Large intestine (tissue), 3 donors: ENCODE measurements around the gene FBXW4. TPM values are rescaled to one million over a fixed set of nuclear protein-coding genes. Genes with fewer than 3 reads are reported as not detected.

Experiments used
- DNase-seq, 2 donors: peaks; one replicate each; pipeline versions ENCODE4 v3.0.0 to v3.0.0-alpha.2; 2013
- H3K27ac ChIP-seq: one replicate; pipeline ENCODE4 v1.5.1; 2013; ENCODE audit warnings: low read length
- H3K27me3 ChIP-seq: 2 replicates; pipeline ENCODE4 v1.6.1; 2013; ENCODE audit warnings: low read length; ENCODE audit not compliant: control insufficient read depth, insufficient read depth
- H3K36me3 ChIP-seq: 2 replicates; pipeline ENCODE4 v1.6.1; 2013; ENCODE audit warnings: low read length; ENCODE audit not compliant: control insufficient read depth, insufficient read depth
- H3K4me1 ChIP-seq: one replicate; pipeline ENCODE4 v1.6.1; 2013; ENCODE audit warnings: low read length; ENCODE audit not compliant: control insufficient read depth, insufficient read depth
- H3K4me3 ChIP-seq: one replicate; pipeline ENCODE4 v1.5.1; 2013; ENCODE audit warnings: low read length
- H3K9me3 ChIP-seq: one replicate; pipeline ENCODE4 v1.6.1; 2013; ENCODE audit warnings: mild to moderate bottlenecking, low read depth, low read length, moderate library complexity; ENCODE audit not compliant: control insufficient read depth
- WGBS: methylation state at CpG from one replicate; pipeline ENCODE4 v1.1.5; 2013; ENCODE audit warnings: low lambda C conversion rate; ENCODE audit not compliant: insufficient coverage; 5-methylcytosine and 5-hydroxymethylcytosine counted together
- polyA plus RNA-seq: library from polyadenylated mRNA; unstranded; fragments of 120-200 nt; gene quantifications from one replicate; pipeline ENCODE4 v1.2.1, GENCODE V29; 2013

Gene FBXW4
- polyA plus RNA-seq, 1 donor = 45.7 TPM

DNA sequence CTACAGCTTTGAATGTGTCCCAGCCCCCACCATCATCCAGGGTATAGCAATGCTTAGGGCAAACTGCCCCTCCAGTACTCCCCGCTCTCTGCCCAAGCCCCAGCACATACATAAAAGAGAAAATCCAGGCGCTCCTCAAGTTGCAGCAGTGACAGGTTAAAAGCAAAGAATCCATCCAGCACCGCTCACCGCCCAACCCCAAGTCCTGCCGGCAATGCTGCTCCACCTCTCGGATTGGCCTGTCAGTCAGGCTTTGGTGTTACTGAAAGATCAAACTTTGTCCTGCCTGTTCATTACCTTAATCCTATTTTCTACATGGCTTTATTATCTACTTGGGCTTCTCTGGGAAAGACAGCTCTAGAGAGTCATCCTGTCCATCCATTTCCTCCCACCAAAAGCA is 75.0 kb downstream of the FBXW4 start:
- Histone ChIP-seq H3K36me3 (peaks cover 75% of the 10 kb centered on the region), H3K4me1 (no peaks in the 10 kb centered on the region), H3K27ac (no peak overlapping the region), H3K9me3 (no peaks in the 10 kb centered on the region), H3K4me3 (no peak overlapping the region), H3K27me3 (no peaks in the 10 kb centered on the region)
- no peak for DNase-seq
- no CpG with 5 or more reads among the region's 6 CpGs for WGBS

DNA sequence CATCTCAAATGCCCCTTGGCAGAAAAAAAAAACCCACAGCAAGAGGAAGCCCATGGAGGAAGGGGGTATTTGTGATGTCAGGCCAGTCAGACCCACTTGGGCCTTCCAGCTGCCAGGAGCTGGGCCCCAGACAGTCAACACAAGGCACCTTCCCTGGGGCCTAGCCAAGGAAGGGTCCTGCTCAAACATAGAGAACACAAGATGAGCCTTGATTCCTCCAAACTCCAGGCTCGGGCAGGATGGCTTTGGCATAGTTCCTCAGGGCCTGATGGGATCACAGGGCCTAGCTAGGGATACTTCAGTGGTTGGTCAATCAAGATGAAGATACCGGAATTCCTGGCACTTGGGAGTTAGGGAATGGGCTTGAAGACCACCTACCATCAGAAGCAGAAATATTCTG is 76.1 kb downstream of the FBXW4 start:
- no peaks in the 10 kb centered on the region for H3K4me1 ChIP-seq
- WGBS = no CpG with 5 or more reads among the region's 2 CpGs
- no peak overlapping the region for H3K27ac ChIP-seq
- H3K27me3 ChIP-seq = no peaks in the 10 kb centered on the region
- no peak overlapping the region for H3K4me3 ChIP-seq
- H3K36me3 ChIP-seq = peaks cover 68% of the 10 kb centered on the region
- DNase-seq = no peak
- H3K9me3 ChIP-seq = no peaks in the 10 kb centered on the region

DNA sequence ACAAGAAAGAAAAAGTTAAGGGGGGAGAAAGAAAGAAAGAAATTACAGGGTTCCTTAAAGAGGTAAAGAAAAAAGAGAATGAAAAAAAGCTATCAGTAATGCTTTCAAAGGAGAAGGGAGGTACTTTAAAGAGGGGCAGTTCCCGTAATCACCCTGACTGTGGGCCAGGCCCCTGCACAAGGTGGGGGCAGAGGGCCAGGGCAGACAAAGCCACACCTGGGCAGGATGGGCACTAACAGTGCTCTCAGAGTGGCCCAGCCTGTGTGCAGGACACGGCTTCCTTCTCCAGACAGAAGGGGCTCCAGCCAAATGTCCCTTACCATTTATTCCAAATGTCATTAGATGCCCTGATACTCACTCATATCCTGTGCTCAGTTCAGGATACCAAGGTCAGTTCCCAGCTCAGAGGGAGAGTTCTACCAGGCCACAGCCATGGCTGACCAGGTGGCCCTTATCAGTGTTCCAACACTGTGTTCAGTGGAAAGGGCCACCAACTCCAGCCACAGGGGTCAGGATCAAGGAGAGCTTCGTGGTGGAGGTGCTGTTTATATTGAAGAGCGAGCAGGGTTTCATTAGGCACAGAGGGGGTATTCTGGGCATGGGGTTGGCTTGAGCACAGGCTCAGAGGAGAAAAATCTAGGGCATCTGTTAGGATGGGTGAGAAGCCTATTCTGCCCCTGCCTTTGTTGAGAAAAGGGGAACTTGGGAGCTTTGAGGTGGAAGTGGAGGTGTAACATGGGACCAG is 77.0 kb downstream of the FBXW4 start:
- no peaks in the 10 kb centered on the region for H3K4me1 ChIP-seq
- no peak overlapping the region for H3K4me3 ChIP-seq
- no peaks in the 10 kb centered on the region for H3K9me3 ChIP-seq
- 70% methylated on average over 2 of the region's 4 CpGs for WGBS
- no peak overlapping the region for H3K27ac ChIP-seq
- H3K27me3 ChIP-seq = no peaks in the 10 kb centered on the region
- peaks cover 71% of the 10 kb centered on the region for H3K36me3 ChIP-seq
- no peak for DNase-seq

DNA sequence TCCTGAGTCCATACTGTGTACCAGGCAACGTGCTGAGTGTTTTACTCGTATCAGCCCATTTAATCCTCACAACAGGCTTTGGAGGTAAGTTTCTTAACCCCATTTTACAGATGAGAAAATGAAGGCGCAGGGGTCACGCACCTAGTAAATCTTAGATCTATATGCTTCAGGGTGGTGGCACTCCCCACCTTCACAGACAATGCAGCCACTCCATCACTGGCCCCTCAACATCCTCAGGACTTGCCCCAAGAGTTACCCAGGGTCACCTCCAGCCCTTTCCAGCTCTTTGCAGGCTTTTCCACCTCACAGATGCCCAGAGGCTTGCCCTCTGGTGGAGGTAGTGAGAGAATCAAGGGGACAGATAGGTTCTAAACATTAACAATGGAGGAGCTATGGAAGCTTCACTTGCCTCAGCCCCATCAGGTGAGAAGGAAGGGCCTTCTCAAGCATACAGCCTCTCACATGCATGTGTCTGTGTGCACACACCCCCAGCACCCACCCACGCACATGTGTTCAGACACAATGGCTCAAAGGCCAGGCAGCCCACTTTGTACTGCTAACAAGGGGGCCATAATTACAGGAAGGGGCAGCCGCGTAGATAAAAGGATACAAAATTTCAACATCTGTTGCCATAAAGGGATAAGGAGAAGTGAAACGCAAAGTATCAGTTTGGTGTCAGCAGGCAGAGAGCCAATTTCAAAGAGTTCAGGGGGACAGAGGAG is 77.7 kb downstream of the FBXW4 start:
- 86% methylated on average over 2 of the region's 8 CpGs for WGBS
- no peak for DNase-seq
- no peaks in the 10 kb centered on the region for H3K9me3 ChIP-seq
- no peaks in the 10 kb centered on the region for H3K27me3 ChIP-seq
- no peaks in the 10 kb centered on the region for H3K4me1 ChIP-seq
- H3K4me3 ChIP-seq = no peak overlapping the region
- H3K36me3 ChIP-seq = peaks cover 71% of the 10 kb centered on the region
- H3K27ac ChIP-seq = no peak overlapping the region

DNA sequence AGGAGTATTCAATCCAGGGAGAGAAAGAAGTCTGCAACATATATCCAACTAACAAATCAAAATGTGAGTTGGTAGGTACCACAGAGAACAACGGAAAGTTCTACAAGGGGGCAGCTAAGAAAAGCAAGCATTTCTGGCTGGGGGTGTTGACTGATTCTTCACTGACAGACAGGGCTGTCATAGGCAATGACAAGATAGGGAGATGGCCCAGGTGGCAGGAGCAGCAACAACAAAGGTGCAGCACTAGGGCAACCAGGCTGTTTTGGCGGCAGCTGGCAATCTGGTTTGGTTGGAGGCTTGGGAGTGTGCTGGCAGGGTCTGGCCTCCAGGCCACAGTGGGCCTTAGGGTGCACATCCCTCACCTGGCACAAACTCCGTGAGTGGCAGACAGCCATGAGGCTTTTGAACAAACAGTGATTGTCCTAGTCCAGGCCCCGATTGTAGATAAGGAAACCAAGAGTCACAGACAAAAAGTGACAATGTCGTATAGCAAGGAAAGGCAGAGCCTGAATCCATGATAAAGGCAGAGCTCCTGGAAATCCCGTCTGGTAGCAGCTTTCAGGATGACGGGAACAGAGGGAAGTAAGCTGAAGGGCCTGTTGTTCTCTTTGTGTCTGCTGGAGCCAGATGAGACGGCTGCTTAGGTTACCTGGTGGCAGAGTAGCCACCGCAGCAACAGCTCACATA is 78.4 kb downstream of the FBXW4 start:
- H3K27ac ChIP-seq = no peak overlapping the region
- H3K4me3 ChIP-seq = no peak overlapping the region
- no peak for DNase-seq
- H3K36me3 ChIP-seq = peaks cover 72% of the 10 kb centered on the region
- H3K27me3 ChIP-seq = no peaks in the 10 kb centered on the region
- H3K4me1 ChIP-seq = no peaks in the 10 kb centered on the region
- no CpG with 5 or more reads among the region's 9 CpGs for WGBS
- H3K9me3 ChIP-seq = no peaks in the 10 kb centered on the region

DNA sequence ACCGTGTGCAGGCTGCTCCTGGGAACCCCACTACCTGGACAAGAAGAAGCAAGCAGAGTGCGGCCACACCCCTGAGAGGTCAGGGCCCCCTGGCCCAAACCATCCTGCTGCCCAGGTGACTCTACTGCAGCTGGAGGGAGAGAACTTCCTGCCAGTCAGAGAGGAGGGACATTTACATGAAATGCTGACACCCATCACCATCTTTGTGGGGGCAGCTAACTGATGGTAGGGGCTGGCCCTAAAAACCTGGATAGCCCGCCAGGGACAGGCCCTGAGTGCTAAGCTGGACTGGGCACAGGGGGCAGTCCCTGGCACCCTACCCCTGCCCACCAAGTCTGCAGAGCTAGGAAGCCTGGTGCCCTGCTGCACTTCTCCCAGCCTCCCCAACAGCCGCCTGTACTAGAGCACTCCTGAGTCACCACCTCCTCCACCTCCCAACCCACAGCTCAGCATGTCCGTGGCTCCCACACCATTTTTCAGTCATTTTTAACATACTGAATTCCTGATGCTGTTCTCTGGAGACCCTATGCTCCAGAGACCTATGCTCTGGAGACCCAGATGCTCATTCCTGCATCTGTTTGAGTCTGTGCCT is 79.3 kb downstream of the FBXW4 start:
- H3K4me1 ChIP-seq = no peaks in the 10 kb centered on the region
- no CpG with 5 or more reads among the region's 5 CpGs for WGBS
- no peak overlapping the region for H3K27ac ChIP-seq
- peaks cover 74% of the 10 kb centered on the region for H3K36me3 ChIP-seq
- no peak for DNase-seq
- no peak overlapping the region for H3K4me3 ChIP-seq
- no peaks in the 10 kb centered on the region for H3K9me3 ChIP-seq
- no peaks in the 10 kb centered on the region for H3K27me3 ChIP-seq

DNA sequence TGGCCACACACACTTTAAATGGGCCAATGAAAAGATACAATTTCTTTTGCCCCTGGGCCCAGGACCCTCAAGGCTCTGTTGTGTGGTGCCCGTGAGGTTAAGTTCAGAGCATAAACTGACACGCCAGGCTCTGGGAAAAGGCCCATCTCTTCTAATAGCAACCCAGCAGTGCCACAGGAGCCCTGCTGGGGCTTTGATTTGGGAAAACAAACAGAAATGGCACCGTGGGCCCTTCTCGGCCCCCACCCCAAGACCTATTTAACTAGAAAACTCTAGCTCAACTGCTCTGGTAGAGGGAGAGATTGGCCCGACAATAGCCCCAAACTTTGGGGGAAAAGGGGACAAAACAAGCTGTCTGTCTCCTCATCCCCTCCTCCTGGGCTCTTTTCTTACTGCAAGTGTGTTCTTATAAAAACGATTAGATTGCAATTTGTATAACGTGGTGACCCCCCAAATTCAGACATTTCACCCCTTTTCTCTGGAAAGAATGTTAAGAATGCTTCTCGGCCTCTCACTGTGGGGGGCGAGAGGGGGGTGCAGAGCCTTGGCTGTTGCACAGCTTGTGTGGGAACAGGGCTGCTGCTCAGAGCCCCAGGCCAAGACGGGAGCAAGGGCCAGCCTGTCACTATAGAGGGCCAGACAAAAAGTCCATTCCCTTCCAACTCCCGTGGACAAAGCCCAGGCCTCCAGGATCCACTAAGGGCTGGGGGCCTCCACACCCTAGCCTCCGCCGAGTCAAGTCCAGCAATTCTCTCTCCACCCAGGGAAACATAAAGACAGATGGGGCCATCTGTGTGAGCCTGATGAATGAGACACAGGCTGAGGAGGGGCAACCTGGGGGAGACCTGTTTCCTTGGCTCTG is 80.1 kb downstream of the FBXW4 start:
- H3K27ac ChIP-seq = no peak overlapping the region
- no peak overlapping the region for H3K4me3 ChIP-seq
- no peaks in the 10 kb centered on the region for H3K4me1 ChIP-seq
- H3K9me3 ChIP-seq = no peaks in the 10 kb centered on the region
- H3K36me3 ChIP-seq = peaks cover 74% of the 10 kb centered on the region
- no peaks in the 10 kb centered on the region for H3K27me3 ChIP-seq
- DNase-seq = no peak
- no CpG with 5 or more reads among the region's 13 CpGs for WGBS

DNA sequence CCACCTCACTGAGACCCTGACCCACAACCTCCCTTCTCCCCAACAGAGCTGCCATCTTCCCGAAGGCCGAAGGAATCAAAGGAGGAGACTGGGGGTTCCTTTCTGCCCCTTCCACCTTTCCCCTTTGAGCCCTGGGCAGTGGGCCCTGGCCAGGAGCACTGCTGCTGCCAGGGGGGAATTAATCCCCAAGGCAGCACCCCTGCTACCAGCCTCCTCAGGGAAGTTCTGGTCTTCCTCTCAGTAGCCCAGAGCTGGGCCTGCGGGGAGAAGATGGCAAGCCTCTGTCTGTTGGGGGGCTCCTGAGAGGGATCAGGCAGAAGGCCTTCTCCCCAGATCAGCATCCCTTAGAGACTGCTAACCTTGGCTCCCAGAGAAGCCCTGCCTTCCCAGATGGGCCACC is 81.3 kb downstream of the FBXW4 start:
- Histone ChIP-seq H3K9me3 (no peaks in the 10 kb centered on the region), H3K4me1 (no peaks in the 10 kb centered on the region), H3K36me3 (peaks cover 77% of the 10 kb centered on the region), H3K4me3 (no peak overlapping the region), H3K27ac (no peak overlapping the region), H3K27me3 (no peaks in the 10 kb centered on the region)
- no peak for DNase-seq
- no CpG with 5 or more reads among the region's 3 CpGs for WGBS

DNA sequence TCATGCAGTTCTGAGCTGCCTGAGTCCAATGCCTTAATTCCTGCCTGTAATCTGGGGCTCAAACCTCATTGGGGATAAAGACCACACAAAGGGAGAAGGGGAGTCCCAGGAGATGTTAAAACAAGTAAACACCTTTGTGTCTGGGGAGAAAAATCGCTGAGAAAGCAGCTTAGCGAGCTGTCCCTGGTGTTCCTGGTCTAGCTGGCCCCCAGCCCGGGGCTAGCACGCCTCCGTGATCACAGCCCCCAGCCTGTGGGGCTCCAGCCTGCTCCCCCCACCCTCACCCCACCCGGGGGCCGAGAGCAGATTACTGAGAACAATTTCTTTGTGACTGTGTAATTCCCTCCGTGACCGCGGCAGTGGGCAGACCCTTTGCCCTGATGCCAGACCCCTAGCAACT is 82.1 kb downstream of the FBXW4 start:
- peaks cover 79% of the 10 kb centered on the region for H3K36me3 ChIP-seq
- no peaks in the 10 kb centered on the region for H3K27me3 ChIP-seq
- no peaks in the 10 kb centered on the region for H3K9me3 ChIP-seq
- H3K4me3 ChIP-seq = no peak overlapping the region
- WGBS = no CpG with 5 or more reads among the region's 10 CpGs
- no peaks in the 10 kb centered on the region for H3K4me1 ChIP-seq
- no peak for DNase-seq
- no peak overlapping the region for H3K27ac ChIP-seq

DNA sequence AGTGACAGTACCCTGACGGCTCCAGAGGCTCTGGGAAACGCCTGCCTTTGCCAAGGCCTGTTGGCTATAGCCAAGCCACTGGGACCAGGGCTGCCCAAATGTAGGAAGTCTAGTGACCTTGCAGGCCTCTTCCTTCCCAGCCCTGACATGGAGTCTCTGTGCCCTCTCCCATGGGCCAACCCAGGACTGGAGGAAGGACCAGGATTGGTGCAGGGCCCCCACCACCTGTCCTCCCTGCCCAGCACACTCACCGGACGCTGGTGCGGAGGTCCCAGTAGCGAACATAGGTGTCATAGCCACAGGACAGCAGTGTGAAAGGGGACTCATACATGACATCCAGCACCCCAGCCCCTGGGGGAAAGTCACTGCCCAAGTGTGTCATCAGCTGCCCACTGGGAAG is 82.9 kb downstream of the FBXW4 start:
- Histone ChIP-seq H3K9me3 (no peaks in the 10 kb centered on the region), H3K27ac (no peak overlapping the region), H3K36me3 (peaks cover 79% of the 10 kb centered on the region), H3K4me3 (no peak overlapping the region), H3K4me1 (no peaks in the 10 kb centered on the region), H3K27me3 (no peaks in the 10 kb centered on the region)
- DNase-seq = no peak
- WGBS = no CpG with 5 or more reads among the region's 6 CpGs
